ENCODE measurements around the gene SYT1. TPM values are rescaled to one million over a fixed set of nuclear protein-coding genes. Genes with fewer than 3 reads are reported as not detected.

The SYT1 gene
- total RNA-seq, 1 experiment from 2014 or later = 80.9 TPM

- peaks cover 23% of the 10 kb centered on the region for H3K36me3 ChIP-seq (ENCODE audit: insufficient read depth, low read length, poor library complexity, severe bottlenecking)
- intact Hi-C loops (cut with micrococcal nuclease; ENCODE audit: unreplicated experiment) = no loop called here
- no peaks in the 10 kb centered on the region for H3K9me3 ChIP-seq (ENCODE audit: low read depth, low read length, poor library complexity, severe bottlenecking)
- BruUV-seq (replicated peaks) = no TSS peak
- DNase-seq (ENCODE audit: low spot score) = no peak
- TF ChIP-seq EZH2 (IDR thresholded peaks at IDR 0.05; ENCODE audit: borderline replicate concordance, low read depth, low read length, poor library complexity, severe bottlenecking) (no peak), CTCF (conservative IDR thresholded peaks at IDR 0.05; ENCODE audit: low read depth, low read length) (no peak)
- peaks cover 6% of the 10 kb centered on the region for H3K4me1 ChIP-seq (ENCODE audit: insufficient read depth, low read length, poor library complexity, severe bottlenecking)
- H3K4me3 ChIP-seq (ENCODE audit: low read depth, low read length, poor library complexity, severe bottlenecking) = no peak overlapping the region
- no peak overlapping the region for H3K27ac ChIP-seq (ENCODE audit: low read depth, low read length, poor library complexity, severe bottlenecking)
- POLR2A ChIA-PET (ENCODE audit: low non-redundant PET) = no interaction called here
- no peaks in the 10 kb centered on the region for H3K27me3 ChIP-seq (replicated peaks; ENCODE audit: insufficient read depth, low read depth, low read length, poor library complexity)
- CTCF ChIA-PET = no interaction called here
These were observed 577.0 kb downstream of the SYT1 start for GRCh38 chr12:79441534-79441933.

GRCh38 chr12:79442396-79442795 is 577.8 kb downstream of the SYT1 start:
- H3K4me1 ChIP-seq (ENCODE audit: insufficient read depth, low read length, poor library complexity, severe bottlenecking) = peaks cover 6% of the 10 kb centered on the region
- ChIA-PET POLR2A (ENCODE audit: low non-redundant PET) (no interaction called here), CTCF (no interaction called here)
- H3K27ac ChIP-seq (ENCODE audit: low read depth, low read length, poor library complexity, severe bottlenecking) = no peak overlapping the region
- intact Hi-C loops (cut with micrococcal nuclease; ENCODE audit: unreplicated experiment) = no loop called here
- no peak overlapping the region for H3K4me3 ChIP-seq (ENCODE audit: low read depth, low read length, poor library complexity, severe bottlenecking)
- peaks cover 26% of the 10 kb centered on the region for H3K36me3 ChIP-seq (ENCODE audit: insufficient read depth, low read length, poor library complexity, severe bottlenecking)
- no peaks in the 10 kb centered on the region for H3K9me3 ChIP-seq (ENCODE audit: low read depth, low read length, poor library complexity, severe bottlenecking)
- no peaks in the 10 kb centered on the region for H3K27me3 ChIP-seq (replicated peaks; ENCODE audit: insufficient read depth, low read depth, low read length, poor library complexity)
- no peak for DNase-seq (ENCODE audit: low spot score)
- BruUV-seq (replicated peaks) = no TSS peak
- no peak for TF ChIP-seq EZH2 (IDR thresholded peaks at IDR 0.05; ENCODE audit: borderline replicate concordance, low read depth, low read length, poor library complexity, severe bottlenecking)
- TF ChIP-seq CTCF (conservative IDR thresholded peaks at IDR 0.05; ENCODE audit: low read depth, low read length) = no peak

GRCh38 chr12:79444089-79444488 is 579.5 kb downstream of the SYT1 start:
- H3K27me3 ChIP-seq (replicated peaks; ENCODE audit: insufficient read depth, low read depth, low read length, poor library complexity) = no peaks in the 10 kb centered on the region
- BruUV-seq (replicated peaks) = no TSS peak
- no peak for TF ChIP-seq CTCF (conservative IDR thresholded peaks at IDR 0.05; ENCODE audit: low read depth, low read length)
- no peak for TF ChIP-seq EZH2 (IDR thresholded peaks at IDR 0.05; ENCODE audit: borderline replicate concordance, low read depth, low read length, poor library complexity, severe bottlenecking)
- H3K27ac ChIP-seq (ENCODE audit: low read depth, low read length, poor library complexity, severe bottlenecking) = no peak overlapping the region
- intact Hi-C loops (cut with micrococcal nuclease; ENCODE audit: unreplicated experiment) = no loop called here
- H3K4me3 ChIP-seq (ENCODE audit: low read depth, low read length, poor library complexity, severe bottlenecking) = no peak overlapping the region
- peaks cover 6% of the 10 kb centered on the region for H3K4me1 ChIP-seq (ENCODE audit: insufficient read depth, low read length, poor library complexity, severe bottlenecking)
- no peaks in the 10 kb centered on the region for H3K9me3 ChIP-seq (ENCODE audit: low read depth, low read length, poor library complexity, severe bottlenecking)
- ChIA-PET POLR2A (ENCODE audit: low non-redundant PET) (no interaction called here), CTCF (no interaction called here)
- DNase-seq (ENCODE audit: low spot score) = peak; percentile 57
- peaks cover 39% of the 10 kb centered on the region for H3K36me3 ChIP-seq (ENCODE audit: insufficient read depth, low read length, poor library complexity, severe bottlenecking)

Data from A673 (cell line).